ENCODE measurements around the gene GAREM2. TPM values are rescaled to one million over a fixed set of nuclear protein-coding genes. Genes with fewer than 3 reads are reported as not detected.
A peak's percentile ranks its signal among the peaks of the same experiment; 100 is the strongest.

The GAREM2 gene
- total and polyA plus RNA-seq, 9 of the 15 experiments (the other 6 are each of a cell fraction or from before 2014, with no cell fraction given): 1.7 to 12.4 (median 2.5) TPM

- FAIRE-seq (peak; percentile 51), DNase-seq (ENCODE audit: extremely low read depth in 1 of 4, low spot score in 3 of 4) (peak in 1 of 4 experiments; percentile 42), ATAC-seq (peak; percentile 6)
- H2AFZ ChIP-seq (ENCODE audit: low read depth, low read length): peak overlapping the region; percentile 85
- TSS peak; percentile 60 for BruUV-seq (replicated peaks)
- H3K9ac ChIP-seq (ENCODE audit: insufficient read depth in 1 of 2, low read depth in 2 of 2, low read length in 2 of 2): peak overlapping the region; percentile 79 to 92
- H4K20me1 ChIP-seq (replicated peaks; ENCODE audit: control insufficient read depth, insufficient read depth, low read length): peaks cover under 1% of the 10 kb centered on the region; the same call in 1 of the 2 replicates
- ChIA-PET CTCF (ENCODE audit: low intra/inter-chr PET ratio) (interaction anchor here (0.5 to 1.2 kb wide), 3 partner anchors 10 to 38 kb away, joined by 3 to 5 read pairs (median 4); no protein-coding TSS in a partner anchor), POLR2A (interaction anchor here (0.5 to 1.4 kb wide), 3 partner anchors 12 to 59 kb away, joined by 3 to 4 read pairs (median 4); partner anchors contain the start of genes HADHA and HADHB)
- no peaks in the 10 kb centered on the region for H3K27me3 ChIP-seq (ENCODE audit: control insufficient read depth in 2 of 2, insufficient read depth in 2 of 2, low read length in 2 of 2)
- H3K9me1 ChIP-seq (ENCODE audit: control insufficient read depth, insufficient read depth, low read length): no peaks in the 10 kb centered on the region
- peak overlapping the region; percentile 69; the same call in 2 of the 3 replicates for H3K27ac ChIP-seq (ENCODE audit: extremely low read depth, low read depth, low read length)
- no peaks in the 10 kb centered on the region for H3K9me3 ChIP-seq (replicated peaks; ENCODE audit: control insufficient read depth, insufficient read depth, low read depth, low read length)
- WGBS (ENCODE audit: insufficient coverage, low coverage, missing lambda C conversion rate): 43% methylated on average over 9 of the region's 20 CpGs
- peaks cover 23% of the 10 kb centered on the region; the same call in 2 of the 3 replicates for H3K36me3 ChIP-seq (ENCODE audit: control insufficient read depth, insufficient read depth, low read length)
- intact Hi-C loops (cut with micrococcal nuclease): no loop called here
- in situ Hi-C loops (cut with MboI): no loop called here
- H3K4me2 ChIP-seq (ENCODE audit: insufficient read depth, low read length): peak overlapping the region; percentile 77
- H3K79me2 ChIP-seq (ENCODE audit: control insufficient read depth, insufficient read depth, low read length): peaks cover 9% of the 10 kb centered on the region; the same call in 2 of the 3 replicates
- H3K4me1 ChIP-seq (replicated peaks in 1 of 2; ENCODE audit: control insufficient read depth in 2 of 2, insufficient read depth in 2 of 2, low read length in 2 of 2): peaks cover 14 to 35% of the 10 kb centered on the region in 2 experiments; a peak in 4 of 5 replicates
- peak overlapping the region; percentile 68 for H3K4me3 ChIP-seq
- peak; percentile 15; the same call in 1 of the 2 replicates for TF ChIP-seq SP1 (CRISPR knock-in tag; IDR thresholded peaks at IDR 0.05)
- peak; percentile 100 for TF ChIP-seq ZNF239 (CRISPR knock-in tag; IDR thresholded peaks at IDR 0.05)
- no peak for TF ChIP-seq SNRNP70 (optimal IDR thresholded peaks at IDR 0.05; ENCODE audit: low read depth, low read length)
- peak; percentile 63 for TF ChIP-seq ZBTB33 (CRISPR knock-in tag; IDR thresholded peaks at IDR 0.05)
- peak; percentile 38; the same call in 1 of the 2 replicates for TF ChIP-seq ZFX (CRISPR knock-in tag; IDR thresholded peaks at IDR 0.05)
- peak; percentile 93 for TF ChIP-seq RBM25 (IDR thresholded peaks at IDR 0.05; ENCODE audit: low read depth, low read length, severe bottlenecking)
- TF ChIP-seq ZBTB49 (CRISPR knock-in tag; IDR thresholded peaks at IDR 0.05; ENCODE audit: borderline replicate concordance): no peak
- TF ChIP-seq KLF6 (CRISPR knock-in tag; IDR thresholded peaks at IDR 0.05; ENCODE audit: borderline replicate concordance): no peak
- 0 out of 2 replicates have a peak, but pooled peaks have one; percentile 39 for TF ChIP-seq XRCC5 (IDR thresholded peaks at IDR 0.05; ENCODE audit: low read depth, low read length)
- TF ChIP-seq BCOR (IDR thresholded peaks at IDR 0.05): peak; percentile 64
- 0 out of 4 replicates have a peak, but pooled peaks of 1 of the 2 experiments have one; percentile 12 for TF ChIP-seq KDM1A (IDR thresholded peaks at IDR 0.05)
Measured at GRCh38 chr2:26185304-26185928, 12.5 kb downstream of the GAREM2 start.
